ENCODE measurements around the gene SUMO2. TPM values are rescaled to one million over a fixed set of nuclear protein-coding genes. Genes with fewer than 3 reads are reported as not detected.

SUMO2 gene
- total and polyA plus RNA-seq, 2 of the 8 experiments (the other 6 are each of a cell fraction or from before 2014, with no cell fraction given) = 184 to 779 TPM

- Histone ChIP-seq H3K9me3 (ENCODE audit: insufficient read depth in 2 of 2, low read depth in 1 of 2, low read length in 1 of 2) (no peaks in the 10 kb centered on the region), H3K79me2 (ENCODE audit: control insufficient read depth in 1 of 2, insufficient read depth in 2 of 2, low read length in 2 of 2) (peaks cover 0 to 3% of the 10 kb centered on the region in 2 experiments; a peak in 1 of 4 replicates)
- no peak for TF ChIP-seq SAP30 (IDR thresholded peaks at IDR 0.05; ENCODE audit: insufficient read depth, insufficient replicate concordance, low read length)
These were observed 47.3 kb downstream of the SUMO2 start for GRCh38 chr17:75135452-75135851.

More at GRCh38 chr17:75135452-75135851, 47.3 kb downstream of the SUMO2 start:
- Histone ChIP-seq H3K4me3 (ENCODE audit: extremely low read depth in 1 of 4, insufficient read depth in 2 of 4, low read depth in 3 of 4, low read length in 4 of 4) (no peak overlapping the region), H2BK12ac (ENCODE audit: low read depth, low read length) (no peak overlapping the region), H3K4me2 (ENCODE audit: insufficient read depth in 1 of 2, low read depth in 2 of 2, low read length in 2 of 2) (no peak overlapping the region), H2AK5ac (ENCODE audit: low read depth, low read length) (no peak overlapping the region), H4K20me1 (replicated peaks in 1 of 2; ENCODE audit: control insufficient read depth in 1 of 2, insufficient read depth in 2 of 2, low read length in 2 of 2) (peaks cover 0 to 2% of the 10 kb centered on the region in 2 experiments), H3K79me1 (ENCODE audit: low read depth, low read length) (no peaks in the 10 kb centered on the region), H3K4me1 (replicated peaks in 1 of 4; ENCODE audit: control insufficient read depth in 3 of 4, insufficient read depth in 4 of 4, low read length in 3 of 4) (peaks cover 0 to 2% (median under 1%) of the 10 kb centered on the region in 4 experiments; a peak in 5 of 7 replicates), H4K5ac (ENCODE audit: insufficient read length, low read depth, low read length) (no peak overlapping the region), H3K27me3 (replicated peaks in 1 of 4; ENCODE audit: control insufficient read depth in 3 of 4, extremely low read depth in 1 of 4, insufficient read depth in 3 of 4, low read length in 3 of 4) (no peaks in the 10 kb centered on the region), H3K56ac (replicated peaks; ENCODE audit: insufficient read length, low read depth, low read length) (no peak overlapping the region), H3K23me2 (ENCODE audit: low read depth, low read length) (peaks cover 3% of the 10 kb centered on the region; the same call in 1 of the 2 replicates), H2AFZ (ENCODE audit: low read length) (no peak overlapping the region), H3K36me3 (ENCODE audit: control insufficient read depth in 2 of 4, insufficient read depth in 4 of 4, low read length in 3 of 4) (peaks cover 2 to 48% (median 17%) of the 10 kb centered on the region in 4 experiments; a peak in 7 of 8 replicates), H3K9ac (replicated peaks in 1 of 4; ENCODE audit: extremely low read depth in 1 of 4, low read depth in 3 of 4, low read length in 3 of 4) (no peak overlapping the region), H4K8ac (ENCODE audit: extremely low read depth, insufficient read depth, low read length) (no peak overlapping the region), H3K4ac (replicated peaks; ENCODE audit: insufficient read length, low read depth, low read length) (no peak overlapping the region), H2BK120ac (replicated peaks; ENCODE audit: low read depth, low read length) (no peak overlapping the region), H3K18ac (ENCODE audit: extremely low read depth, low read length) (no peak overlapping the region), H4K91ac (replicated peaks; ENCODE audit: insufficient read length, low read length) (no peak overlapping the region), H2BK5ac (ENCODE audit: low read depth, low read length) (no peak overlapping the region), H3K27ac (ENCODE audit: low read depth, low read length) (no peak overlapping the region), H2BK20ac (ENCODE audit: low read length) (no peak overlapping the region), H3K14ac (ENCODE audit: insufficient read length) (no peak overlapping the region), H2BK15ac (ENCODE audit: low read length) (no peak overlapping the region), H3K23ac (ENCODE audit: insufficient read length) (no peak overlapping the region)
- CTCF ChIA-PET (ENCODE audit: partially characterized antibody) = interaction anchor here (0.6 to 2.3 kb wide), 4 partner anchors 30 to 275 kb away, joined by 3 to 7 read pairs (median 3); no protein-coding TSS in a partner anchor
- FAIRE-seq (no peak), DNase-seq (ENCODE audit: low read depth in 1 of 2, low spot score in 2 of 2) (no peak)
- POLR2A ChIA-PET (ENCODE audit: partially characterized antibody) = interaction anchor here (0.7 to 13.9 kb wide), 7 partner anchors 10 to 44 kb away, joined by 3 to 134 read pairs (median 10); partner anchors contain the start of genes ARMC7 and JPT1
- 98% methylated on average over 5 of the region's 5 CpGs; no CpG with 5 or more reads in 1 of the 2 experiments for WGBS, 2 experiments (ENCODE audit: extremely low coverage in 1 of 2, insufficient coverage in 1 of 2, insufficient read length in 1 of 2, insufficient replicate concordance in 2 of 2, low coverage in 1 of 2, low lambda C conversion rate in 2 of 2, missing lambda C conversion rate in 1 of 2)

Data from H1 (cell line).